ENCODE measurements around the gene SORL1. TPM values are rescaled to one million over a fixed set of nuclear protein-coding genes. Genes with fewer than 3 reads are reported as not detected.

Gene SORL1
- polyA plus RNA-seq, 1 donor from 2014 or later = 6.5 TPM

DNA sequence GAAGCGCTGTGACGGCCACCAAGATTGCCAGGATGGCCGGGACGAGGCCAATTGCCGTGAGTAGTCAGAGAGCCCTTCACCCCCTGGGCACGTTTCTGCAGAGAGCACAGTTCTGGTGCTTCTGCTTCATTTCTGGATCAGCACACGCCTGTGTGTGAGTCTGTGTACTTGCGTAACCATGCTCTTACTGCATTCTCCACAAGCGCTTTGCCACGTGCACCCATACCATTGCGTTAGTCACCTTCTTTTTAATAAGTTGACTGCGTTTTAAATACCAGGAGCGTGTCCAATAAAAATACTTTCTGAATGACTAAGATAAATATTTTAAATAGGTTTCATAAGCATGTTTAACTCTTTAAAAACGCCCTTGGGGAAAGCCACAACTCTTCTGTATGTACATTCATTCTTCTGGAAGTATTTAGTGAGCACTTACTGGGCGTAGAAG lies 143.6 kb downstream of the SORL1 start:
- no peaks in the 10 kb centered on the region for H3K36me3 ChIP-seq (ENCODE audit: insufficient read depth, low read length)

DNA sequence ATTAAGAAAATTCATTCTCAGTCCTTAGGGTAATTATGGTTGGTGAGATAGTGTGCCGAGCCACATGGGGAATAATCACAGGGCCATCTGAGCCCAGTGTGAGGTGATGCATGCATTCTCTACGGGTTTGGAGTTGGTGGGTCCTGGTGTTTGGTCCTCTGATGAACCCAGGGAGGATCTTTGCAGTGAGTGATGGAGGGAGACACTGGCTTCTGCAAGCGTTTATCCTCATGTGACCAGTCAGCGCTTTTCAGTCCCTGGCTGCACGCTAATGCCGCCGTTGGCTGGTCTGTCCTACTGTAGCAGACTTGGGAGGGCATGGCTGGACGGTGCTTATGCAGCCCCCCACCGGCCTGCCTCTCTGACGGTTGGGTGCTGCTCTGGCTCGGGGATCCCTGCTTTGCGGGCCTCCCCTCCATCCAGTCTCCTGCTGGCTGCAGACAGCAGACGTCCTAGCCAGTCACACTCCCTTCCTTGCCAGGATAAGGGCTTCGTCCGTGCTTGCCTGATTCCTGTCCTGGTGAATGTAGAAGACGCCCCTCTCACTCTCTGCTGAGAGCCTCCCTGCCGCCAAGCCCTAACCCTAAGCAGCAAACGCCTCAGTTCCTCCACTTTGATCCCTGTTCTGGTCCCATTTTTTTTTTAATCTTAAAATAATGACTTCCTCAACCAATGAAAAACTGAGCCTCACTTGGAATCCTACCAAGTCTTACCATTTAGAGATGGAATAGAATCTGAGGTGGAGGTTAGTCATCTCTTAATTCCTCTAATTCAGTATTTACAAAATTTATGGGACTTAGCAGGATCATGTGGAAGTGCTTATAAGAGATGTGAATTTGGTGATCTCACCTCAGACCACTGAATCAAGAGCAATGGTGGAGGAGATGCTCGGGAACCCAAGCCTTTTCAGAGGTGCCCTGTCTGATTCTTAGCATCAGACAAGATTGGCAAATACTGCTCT lies 144.4 kb downstream of the SORL1 start:
- Histone ChIP-seq H3F3A (ENCODE audit: insufficient read depth, low read length, poor library complexity, severe bottlenecking) (no peaks in the 10 kb centered on the region), H3K79me2 (replicated peaks; ENCODE audit: insufficient read depth, low read length) (no peaks in the 10 kb centered on the region), H4K20me1 (ENCODE audit: insufficient read depth) (no peaks in the 10 kb centered on the region), H3K36me3 (ENCODE audit: insufficient read depth, low read length) (no peaks in the 10 kb centered on the region), H2AFZ (ENCODE audit: low read depth, low read length) (no peak overlapping the region), H3K9me3 (ENCODE audit: low read length) (no peaks in the 10 kb centered on the region), H3K27ac (ENCODE audit: low read length) (no peak overlapping the region), H3K9me2 (ENCODE audit: insufficient read depth, low read length) (no peaks in the 10 kb centered on the region), H3K27me3 (ENCODE audit: insufficient read depth, low read depth, low read length) (no peaks in the 10 kb centered on the region), H3K9ac (ENCODE audit: low read length) (no peak overlapping the region), H3K4me3 (ENCODE audit: low read length) (no peak overlapping the region), H3K4me2 (ENCODE audit: low read length) (no peak overlapping the region)
- TF ChIP-seq MXI1 (conservative IDR thresholded peaks at IDR 0.05; ENCODE audit: poor library complexity, severe bottlenecking) (no peak), EZH2 (IDR thresholded peaks at IDR 0.05; ENCODE audit: borderline replicate concordance, insufficient read depth, low read length, poor library complexity, severe bottlenecking) (no peak), POLR2AphosphoS5 (IDR thresholded peaks at IDR 0.05) (no peak), TAF1 (IDR thresholded peaks at IDR 0.05; ENCODE audit: low read depth) (no peak), EP300 (conservative IDR thresholded peaks at IDR 0.05; ENCODE audit: poor library complexity, severe bottlenecking) (no peak), RAD21 (conservative IDR thresholded peaks at IDR 0.05) (no peak)
- TF ChIP-seq, protein P1, sequence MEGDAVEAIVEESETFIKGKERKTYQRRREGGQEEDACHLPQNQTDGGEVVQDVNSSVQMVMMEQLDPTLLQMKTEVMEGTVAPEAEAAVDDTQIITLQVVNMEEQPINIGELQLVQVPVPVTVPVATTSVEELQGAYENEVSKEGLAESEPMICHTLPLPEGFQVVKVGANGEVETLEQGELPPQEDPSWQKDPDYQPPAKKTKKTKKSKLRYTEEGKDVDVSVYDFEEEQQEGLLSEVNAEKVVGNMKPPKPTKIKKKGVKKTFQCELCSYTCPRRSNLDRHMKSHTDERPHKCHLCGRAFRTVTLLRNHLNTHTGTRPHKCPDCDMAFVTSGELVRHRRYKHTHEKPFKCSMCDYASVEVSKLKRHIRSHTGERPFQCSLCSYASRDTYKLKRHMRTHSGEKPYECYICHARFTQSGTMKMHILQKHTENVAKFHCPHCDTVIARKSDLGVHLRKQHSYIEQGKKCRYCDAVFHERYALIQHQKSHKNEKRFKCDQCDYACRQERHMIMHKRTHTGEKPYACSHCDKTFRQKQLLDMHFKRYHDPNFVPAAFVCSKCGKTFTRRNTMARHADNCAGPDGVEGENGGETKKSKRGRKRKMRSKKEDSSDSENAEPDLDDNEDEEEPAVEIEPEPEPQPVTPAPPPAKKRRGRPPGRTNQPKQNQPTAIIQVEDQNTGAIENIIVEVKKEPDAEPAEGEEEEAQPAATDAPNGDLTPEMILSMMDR (IDR thresholded peaks at IDR 0.05; ENCODE audit: poor library complexity, severe bottlenecking) = no peak

More for the DNA sequence above, 143.6 kb downstream of the SORL1 start:
- H3F3A ChIP-seq (ENCODE audit: insufficient read depth, low read length, poor library complexity, severe bottlenecking) = no peaks in the 10 kb centered on the region
- no peaks in the 10 kb centered on the region for H3K9me2 ChIP-seq (ENCODE audit: insufficient read depth, low read length)
- TF ChIP-seq, protein P1 (IDR thresholded peaks at IDR 0.05; ENCODE audit: poor library complexity, severe bottlenecking) = no peak
- TF ChIP-seq EZH2 (IDR thresholded peaks at IDR 0.05; ENCODE audit: borderline replicate concordance, insufficient read depth, low read length, poor library complexity, severe bottlenecking) = no peak
- TF ChIP-seq SMC3 (conservative IDR thresholded peaks at IDR 0.05; ENCODE audit: poor library complexity) = no peak
- TF ChIP-seq, protein P2, sequence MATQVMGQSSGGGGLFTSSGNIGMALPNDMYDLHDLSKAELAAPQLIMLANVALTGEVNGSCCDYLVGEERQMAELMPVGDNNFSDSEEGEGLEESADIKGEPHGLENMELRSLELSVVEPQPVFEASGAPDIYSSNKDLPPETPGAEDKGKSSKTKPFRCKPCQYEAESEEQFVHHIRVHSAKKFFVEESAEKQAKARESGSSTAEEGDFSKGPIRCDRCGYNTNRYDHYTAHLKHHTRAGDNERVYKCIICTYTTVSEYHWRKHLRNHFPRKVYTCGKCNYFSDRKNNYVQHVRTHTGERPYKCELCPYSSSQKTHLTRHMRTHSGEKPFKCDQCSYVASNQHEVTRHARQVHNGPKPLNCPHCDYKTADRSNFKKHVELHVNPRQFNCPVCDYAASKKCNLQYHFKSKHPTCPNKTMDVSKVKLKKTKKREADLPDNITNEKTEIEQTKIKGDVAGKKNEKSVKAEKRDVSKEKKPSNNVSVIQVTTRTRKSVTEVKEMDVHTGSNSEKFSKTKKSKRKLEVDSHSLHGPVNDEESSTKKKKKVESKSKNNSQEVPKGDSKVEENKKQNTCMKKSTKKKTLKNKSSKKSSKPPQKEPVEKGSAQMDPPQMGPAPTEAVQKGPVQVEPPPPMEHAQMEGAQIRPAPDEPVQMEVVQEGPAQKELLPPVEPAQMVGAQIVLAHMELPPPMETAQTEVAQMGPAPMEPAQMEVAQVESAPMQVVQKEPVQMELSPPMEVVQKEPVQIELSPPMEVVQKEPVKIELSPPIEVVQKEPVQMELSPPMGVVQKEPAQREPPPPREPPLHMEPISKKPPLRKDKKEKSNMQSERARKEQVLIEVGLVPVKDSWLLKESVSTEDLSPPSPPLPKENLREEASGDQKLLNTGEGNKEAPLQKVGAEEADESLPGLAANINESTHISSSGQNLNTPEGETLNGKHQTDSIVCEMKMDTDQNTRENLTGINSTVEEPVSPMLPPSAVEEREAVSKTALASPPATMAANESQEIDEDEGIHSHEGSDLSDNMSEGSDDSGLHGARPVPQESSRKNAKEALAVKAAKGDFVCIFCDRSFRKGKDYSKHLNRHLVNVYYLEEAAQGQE (IDR thresholded peaks at IDR 0.05; ENCODE audit: borderline replicate concordance) = no peak
- TF ChIP-seq POLR2AphosphoS5 (IDR thresholded peaks at IDR 0.05) = no peak
- TF ChIP-seq TAF1 (IDR thresholded peaks at IDR 0.05; ENCODE audit: low read depth) = no peak
- no peak for TF ChIP-seq EP300 (conservative IDR thresholded peaks at IDR 0.05; ENCODE audit: poor library complexity, severe bottlenecking)
- TF ChIP-seq RAD21 (conservative IDR thresholded peaks at IDR 0.05) = no peak
- no peak for TF ChIP-seq MXI1 (conservative IDR thresholded peaks at IDR 0.05; ENCODE audit: poor library complexity, severe bottlenecking)
- H2AFZ ChIP-seq (ENCODE audit: low read depth, low read length) = no peak overlapping the region
- no peak overlapping the region for H3K4me2 ChIP-seq (ENCODE audit: low read length)
- no peaks in the 10 kb centered on the region for H3K79me2 ChIP-seq (replicated peaks; ENCODE audit: insufficient read depth, low read length)
- no peaks in the 10 kb centered on the region for H3K27me3 ChIP-seq (ENCODE audit: insufficient read depth, low read depth, low read length)
- no peaks in the 10 kb centered on the region for H4K20me1 ChIP-seq (ENCODE audit: insufficient read depth)
- H3K9me3 ChIP-seq (ENCODE audit: low read length) = no peaks in the 10 kb centered on the region
- no peak overlapping the region for H3K27ac ChIP-seq (ENCODE audit: low read length)
- no peak overlapping the region for H3K4me3 ChIP-seq (ENCODE audit: low read length)
- H3K9ac ChIP-seq (ENCODE audit: low read length) = no peak overlapping the region

All from neural cell (in vitro differentiated cells).